ENCODE results near the gene FBN2.
"Not testable (repeated sequence)": the region's sequence is repeated elsewhere in the genome, so short reads cannot be mapped to it uniquely, and the experiment has no call there.

FBN2 gene

DNA sequence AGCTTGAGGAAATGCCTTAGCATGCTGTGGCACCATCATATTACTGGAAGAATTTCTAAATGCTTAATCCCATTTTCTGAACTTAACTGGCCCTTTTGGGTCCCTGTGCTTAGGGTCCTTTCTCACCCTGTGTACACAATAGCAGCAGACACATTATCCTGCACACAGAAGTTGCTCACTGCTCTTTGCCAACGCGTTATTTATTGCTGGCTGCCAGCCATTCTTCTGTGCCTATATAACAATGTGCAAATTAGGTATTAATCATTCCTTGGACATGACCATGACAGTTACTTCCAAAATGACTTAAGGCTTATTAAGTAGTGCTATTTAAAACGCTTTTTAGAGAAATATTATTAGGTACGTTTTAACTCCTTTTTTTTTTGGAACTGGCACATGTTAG, 134.7 kb downstream of the FBN2 start:
- H3K36me3 ChIP-seq (ENCODE audit: insufficient read depth, low read length) = no peaks in the 10 kb centered on the region
- no peak overlapping the region for H3K4me3 ChIP-seq (ENCODE audit: low read depth in 1 of 2, low read length in 2 of 2)
- ATAC-seq (ENCODE audit: insufficient read depth, low read depth) (no peak), DNase-seq (no peak)
- TF ChIP-seq, protein P1, sequence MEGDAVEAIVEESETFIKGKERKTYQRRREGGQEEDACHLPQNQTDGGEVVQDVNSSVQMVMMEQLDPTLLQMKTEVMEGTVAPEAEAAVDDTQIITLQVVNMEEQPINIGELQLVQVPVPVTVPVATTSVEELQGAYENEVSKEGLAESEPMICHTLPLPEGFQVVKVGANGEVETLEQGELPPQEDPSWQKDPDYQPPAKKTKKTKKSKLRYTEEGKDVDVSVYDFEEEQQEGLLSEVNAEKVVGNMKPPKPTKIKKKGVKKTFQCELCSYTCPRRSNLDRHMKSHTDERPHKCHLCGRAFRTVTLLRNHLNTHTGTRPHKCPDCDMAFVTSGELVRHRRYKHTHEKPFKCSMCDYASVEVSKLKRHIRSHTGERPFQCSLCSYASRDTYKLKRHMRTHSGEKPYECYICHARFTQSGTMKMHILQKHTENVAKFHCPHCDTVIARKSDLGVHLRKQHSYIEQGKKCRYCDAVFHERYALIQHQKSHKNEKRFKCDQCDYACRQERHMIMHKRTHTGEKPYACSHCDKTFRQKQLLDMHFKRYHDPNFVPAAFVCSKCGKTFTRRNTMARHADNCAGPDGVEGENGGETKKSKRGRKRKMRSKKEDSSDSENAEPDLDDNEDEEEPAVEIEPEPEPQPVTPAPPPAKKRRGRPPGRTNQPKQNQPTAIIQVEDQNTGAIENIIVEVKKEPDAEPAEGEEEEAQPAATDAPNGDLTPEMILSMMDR (IDR thresholded peaks at IDR 0.05; ENCODE audit: borderline replicate concordance, extremely low read depth, low read length, poor library complexity, severe bottlenecking) = no peak
- TF ChIP-seq EZH2 (IDR thresholded peaks at IDR 0.05; ENCODE audit: borderline replicate concordance, low read depth, low read length, severe bottlenecking) = no peak
- no peaks in the 10 kb centered on the region for H4K20me1 ChIP-seq (ENCODE audit: insufficient read depth, low read length)
- no peak overlapping the region for H3K27ac ChIP-seq (ENCODE audit: low read length)
- no peaks in the 10 kb centered on the region for H3K79me2 ChIP-seq (ENCODE audit: insufficient read depth, low read length)
- H3K4me2 ChIP-seq (ENCODE audit: insufficient read depth, low read length) = no peak overlapping the region
- no peaks in the 10 kb centered on the region for H3K27me3 ChIP-seq (ENCODE audit: insufficient read depth, low read length, poor library complexity)
- H2AFZ ChIP-seq (ENCODE audit: low read depth, low read length) = no peak overlapping the region
- no peaks in the 10 kb centered on the region for H3K9me3 ChIP-seq (ENCODE audit: insufficient read depth, low read length, severe bottlenecking)
- no peaks in the 10 kb centered on the region for H3K4me1 ChIP-seq (ENCODE audit: insufficient read depth, low read length)
- H3K9ac ChIP-seq (ENCODE audit: low read depth, low read length) = no peak overlapping the region

DNA sequence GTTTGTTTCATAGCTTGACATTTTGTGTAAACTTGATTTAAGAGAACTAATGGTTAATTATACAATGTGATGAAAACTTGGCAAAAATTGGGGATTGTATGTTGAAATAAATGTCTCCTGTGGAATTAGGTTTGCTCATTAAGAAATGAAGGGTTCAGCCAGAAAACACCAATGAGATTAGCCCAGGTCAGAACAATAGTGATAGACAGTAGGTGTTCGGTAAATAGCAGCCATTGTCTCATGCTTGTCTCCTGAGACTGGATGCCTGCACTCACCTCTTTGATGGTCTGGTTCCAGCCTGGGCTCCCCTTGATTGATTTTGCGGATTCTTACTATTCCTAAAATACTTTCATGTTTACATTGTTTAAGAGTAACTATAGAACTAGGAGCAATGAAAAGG, 135.5 kb downstream of the FBN2 start:
- Histone ChIP-seq H3K9ac (ENCODE audit: low read depth, low read length) (no peak overlapping the region), H3K79me2 (ENCODE audit: insufficient read depth, low read length) (no peaks in the 10 kb centered on the region), H3K9me3 (ENCODE audit: insufficient read depth, low read length, severe bottlenecking) (no peaks in the 10 kb centered on the region), H3K36me3 (ENCODE audit: insufficient read depth, low read length) (no peaks in the 10 kb centered on the region), H3K27ac (ENCODE audit: low read length) (no peak overlapping the region), H4K20me1 (ENCODE audit: insufficient read depth, low read length) (no peaks in the 10 kb centered on the region), H2AFZ (ENCODE audit: low read depth, low read length) (no peak overlapping the region), H3K4me2 (ENCODE audit: insufficient read depth, low read length) (no peak overlapping the region), H3K27me3 (ENCODE audit: insufficient read depth, low read length, poor library complexity) (no peaks in the 10 kb centered on the region), H3K4me3 (ENCODE audit: low read depth in 1 of 2, low read length in 2 of 2) (no peak overlapping the region), H3K4me1 (ENCODE audit: insufficient read depth, low read length) (no peaks in the 10 kb centered on the region)
- DNase-seq (no peak), ATAC-seq (ENCODE audit: insufficient read depth, low read depth) (no peak)
- TF ChIP-seq, protein P1 (IDR thresholded peaks at IDR 0.05; ENCODE audit: borderline replicate concordance, extremely low read depth, low read length, poor library complexity, severe bottlenecking) = no peak
- TF ChIP-seq EZH2 (IDR thresholded peaks at IDR 0.05; ENCODE audit: borderline replicate concordance, low read depth, low read length, severe bottlenecking) = no peak

DNA sequence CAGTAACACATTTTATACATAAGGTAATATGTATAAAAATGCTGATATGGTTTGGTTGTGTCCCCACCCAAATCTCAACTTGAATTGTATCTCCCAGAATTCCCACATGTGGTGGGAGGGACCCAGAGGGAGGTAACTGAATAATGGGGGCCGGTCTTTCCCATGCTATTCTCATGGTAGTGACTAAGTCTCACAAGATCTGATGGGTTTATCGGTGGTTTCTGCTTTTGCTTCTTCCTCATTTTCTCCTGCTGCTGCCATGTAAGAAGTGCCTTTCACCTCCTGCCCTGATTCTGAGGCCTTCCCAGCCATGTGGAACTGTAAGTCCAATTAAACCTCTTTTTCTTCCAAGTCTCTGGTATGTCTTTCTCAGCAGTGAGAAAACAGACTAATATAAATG, 137.3 kb downstream of the FBN2 start:
- not testable (repeated sequence) for DNase-seq; H3K4me2 ChIP-seq (ENCODE audit: insufficient read depth, low read length); H4K20me1 ChIP-seq (ENCODE audit: insufficient read depth, low read length)

DNA sequence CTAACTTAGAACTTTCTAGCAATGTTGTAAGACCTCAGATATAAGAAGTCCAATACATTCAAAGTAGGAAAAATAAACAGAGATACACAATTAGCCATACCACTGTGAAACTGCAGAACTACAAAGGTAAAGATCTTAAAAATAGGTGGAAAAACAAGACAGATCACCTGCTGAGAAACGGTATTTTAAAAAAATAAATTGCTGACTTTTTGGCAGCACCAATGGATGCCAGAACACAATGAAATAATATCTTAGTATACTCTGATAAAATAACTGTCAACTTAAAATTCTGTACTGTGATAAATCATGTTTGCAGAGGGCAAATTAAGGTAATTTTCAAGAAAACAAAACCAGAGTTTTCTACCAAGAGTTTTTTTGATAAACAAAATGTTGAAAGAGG, 138.9 kb downstream of the FBN2 start:
- no peak overlapping the region for H3K4me2 ChIP-seq (ENCODE audit: insufficient read depth, low read length)
- no peak overlapping the region for H3K9ac ChIP-seq (ENCODE audit: low read depth, low read length)
- no peak overlapping the region for H3K27ac ChIP-seq (ENCODE audit: low read length)
- no peak overlapping the region for H3K4me3 ChIP-seq (ENCODE audit: low read depth in 1 of 2, low read length in 2 of 2)
- H2AFZ ChIP-seq (ENCODE audit: low read depth, low read length) = no peak overlapping the region
- DNase-seq = no peak
- no peaks in the 10 kb centered on the region for H3K4me1 ChIP-seq (ENCODE audit: insufficient read depth, low read length)
- no peaks in the 10 kb centered on the region for H3K36me3 ChIP-seq (ENCODE audit: insufficient read depth, low read length)
- no peak for TF ChIP-seq EZH2 (IDR thresholded peaks at IDR 0.05; ENCODE audit: borderline replicate concordance, low read depth, low read length, severe bottlenecking)
- TF ChIP-seq, protein P1 (IDR thresholded peaks at IDR 0.05; ENCODE audit: borderline replicate concordance, extremely low read depth, low read length, poor library complexity, severe bottlenecking) = no peak
- H4K20me1 ChIP-seq (ENCODE audit: insufficient read depth, low read length) = no peaks in the 10 kb centered on the region
- H3K27me3 ChIP-seq (ENCODE audit: insufficient read depth, low read length, poor library complexity) = no peaks in the 10 kb centered on the region
- no peaks in the 10 kb centered on the region for H3K9me3 ChIP-seq (ENCODE audit: insufficient read depth, low read length, severe bottlenecking)
- no peak for ATAC-seq (ENCODE audit: insufficient read depth, low read depth)
- no peaks in the 10 kb centered on the region for H3K79me2 ChIP-seq (ENCODE audit: insufficient read depth, low read length)

More for the DNA sequence above, 137.3 kb downstream of the FBN2 start:
- not testable (repeated sequence) for H3K27me3 ChIP-seq (ENCODE audit: insufficient read depth, low read length, poor library complexity); H3K4me1 ChIP-seq (ENCODE audit: insufficient read depth, low read length); H3K9me3 ChIP-seq (ENCODE audit: insufficient read depth, low read length, severe bottlenecking); H3K4me3 ChIP-seq (ENCODE audit: low read depth in 1 of 2, low read length in 2 of 2); H2AFZ ChIP-seq (ENCODE audit: low read depth, low read length); H3K36me3 ChIP-seq (ENCODE audit: insufficient read depth, low read length); ATAC-seq (ENCODE audit: insufficient read depth, low read depth); H3K27ac ChIP-seq (ENCODE audit: low read length); H3K9ac ChIP-seq (ENCODE audit: low read depth, low read length); H3K79me2 ChIP-seq (ENCODE audit: insufficient read depth, low read length)

All from DND-41 (cell line).